Endothelial cell of umbilical vein (primary cell): Measurements from ENCODE around the gene SFTPB. TPM values are rescaled to one million over a fixed set of nuclear protein-coding genes. Genes with fewer than 3 reads are reported as not detected.

Experiments
- BruUV-seq: library from RNA; stranded (reverse); fragments of 400-500 nt; replicated peaks from 2 replicates; lab custom pipeline; 2021; lab: Mats Ljungman, UMichigan
- CTCF ChIA-PET: fragments of 300-600, 350-600 bp; sonication (Branson Sonifier 250); formaldehyde crosslinking; loops from one replicate; lab custom pipeline; 2021; ENCODE audit warnings: antibody characterized with exemption, inconsistent platforms; lab: Charles Lee
- POLR2A ChIA-PET: fragments of 300-600, 350-600 bp; sonication (Branson Sonifier 250); formaldehyde crosslinking; loops from one replicate; lab custom pipeline; 2021; ENCODE audit warnings: antibody characterized with exemption, inconsistent platforms; lab: Charles Lee
- DNase-seq: peaks from one replicate; pipeline ENCODE4 v3.0.0-alpha.2; 2011; ENCODE audit warnings: low read depth, low spot score
- FAIRE-seq: peaks from 2 replicates; lab custom pipeline; 2011; peaks lifted over from hg19 to GRCh38; lab: Jason Lieb, UNC
- H2AFZ ChIP-seq: 2 replicates; pipeline ENCODE4 v1.6.0; 2012; ENCODE audit warnings: low read depth, low read length, control low read depth, inconsistent platforms
- H3K27ac ChIP-seq: 2 replicates; pipeline ENCODE4 v1.5.1; 2011; ENCODE audit warnings: low read depth, mild to moderate bottlenecking, control low read depth, low read length, moderate library complexity; ENCODE audit not compliant: insufficient read depth
- H3K27me3 ChIP-seq, 2 experiments: 2 replicates each; pipeline versions ENCODE4 v1.6.0 to v1.6.1; 2011; ENCODE audit warnings: low read length in 2 of 2, mixed read lengths in 1 of 2; ENCODE audit not compliant: control insufficient read depth in 2 of 2, insufficient read depth in 2 of 2
- H3K36me3 ChIP-seq, 2 experiments: 2 replicates in 1 of 2; 3 replicates in 1 of 2; pipeline ENCODE4 v1.5.1; 2011; ENCODE audit warnings: low read length in 2 of 2, mild to moderate bottlenecking in 1 of 2, moderate library complexity in 1 of 2; ENCODE audit not compliant: control insufficient read depth in 2 of 2, insufficient read depth in 2 of 2; ENCODE audit errors: extremely low read depth in 1 of 2
- H3K4me1 ChIP-seq: 3 replicates; pipeline ENCODE4 v1.5.1; 2011; ENCODE audit warnings: mild to moderate bottlenecking, low read length; ENCODE audit not compliant: control insufficient read depth, insufficient read depth; ENCODE audit errors: extremely low read depth
- H3K4me2 ChIP-seq: 2 replicates; pipeline ENCODE4 v1.6.1; 2011; ENCODE audit warnings: low read length, control low read depth, mixed read lengths; ENCODE audit not compliant: insufficient read depth
- H3K4me3 ChIP-seq, 3 experiments: fragments of 200-600 bp in 1 of 3; sonication (generic), shearing (Covaris generic) in 1 of 3; replicated peaks in 1 of 3; 2 replicates each; pipeline ENCODE4 v1.5.1; 2011 to 2016; ENCODE audit warnings: control low read depth in 3 of 3, low read length in 3 of 3, mild to moderate bottlenecking in 2 of 3, inconsistent platforms in 1 of 3, low read depth in 1 of 3, moderate library complexity in 1 of 3; ENCODE audit not compliant: insufficient read depth in 1 of 3
- H3K79me2 ChIP-seq: 2 replicates; pipeline ENCODE4 v1.6.0; 2012; ENCODE audit warnings: low read length, inconsistent platforms; ENCODE audit not compliant: control insufficient read depth, insufficient read depth
- H3K9ac ChIP-seq: replicated peaks from 2 replicates; pipeline ENCODE3; 2011; ENCODE audit warnings: low read length, control low read depth; ENCODE audit not compliant: insufficient read depth; ENCODE audit errors: extremely low read depth
- H3K9me1 ChIP-seq: replicated peaks from 3 replicates; pipeline ENCODE4 v1.6.0; 2011; ENCODE audit warnings: mild to moderate bottlenecking, low read length; ENCODE audit not compliant: control insufficient read depth, insufficient read depth; ENCODE audit errors: extremely low read depth
- H3K9me3 ChIP-seq: replicated peaks from 2 replicates; pipeline ENCODE4 v1.5.1; 2012; ENCODE audit warnings: low read length, inconsistent platforms; ENCODE audit not compliant: control insufficient read depth, insufficient read depth
- H4K20me1 ChIP-seq: replicated peaks from 2 replicates; pipeline ENCODE3; 2011; ENCODE audit warnings: mild to moderate bottlenecking, low read length; ENCODE audit not compliant: control insufficient read depth, insufficient read depth; ENCODE audit errors: extremely low read depth
- CTCF ChIP-seq, 2 donors: IDR thresholded peaks; 1 replicate in 1 of 2; 2 replicates in 1 of 2; pipeline ENCODE4 v1.5.1; 2011; ENCODE audit warnings: low read length in 2 of 2, mild to moderate bottlenecking in 2 of 2, moderate library complexity in 2 of 2, control low read depth in 1 of 2, inconsistent platforms in 1 of 2, low read depth in 1 of 2; ENCODE audit not compliant: insufficient read depth in 1 of 2; ENCODE audit errors: extremely low read depth in 1 of 2
- EZH2 ChIP-seq: IDR thresholded peaks from 2 replicates; pipeline ENCODE4 v1.6.1; 2012; ENCODE audit warnings: borderline replicate concordance, low read depth, mild to moderate bottlenecking, moderate library complexity, low read length, inconsistent platforms; ENCODE audit not compliant: severe bottlenecking
- FOS ChIP-seq: IDR thresholded peaks from 2 replicates; pipeline ENCODE4 v1.6.1; 2011; ENCODE audit warnings: mild to moderate bottlenecking, low read length, moderate library complexity, borderline replicate concordance; ENCODE audit not compliant: insufficient read depth
- GATA2 ChIP-seq: IDR thresholded peaks from 2 replicates; pipeline ENCODE4 v1.7.0; 2011; ENCODE audit warnings: low read depth, mild to moderate bottlenecking, moderate library complexity, mixed read lengths, low read length; ENCODE audit not compliant: insufficient read length, insufficient read depth
- JUN ChIP-seq: IDR thresholded peaks from 2 replicates; pipeline ENCODE4 v1.6.1; 2011; ENCODE audit warnings: borderline replicate concordance, low read depth; ENCODE audit not compliant: insufficient read length, insufficient read depth
- MYC ChIP-seq: IDR thresholded peaks from one replicate; pipeline ENCODE4 v1.6.1; 2011; ENCODE audit warnings: mild to moderate bottlenecking, low read depth, low read length
- POLR2A ChIP-seq: IDR thresholded peaks from 2 replicates; pipeline ENCODE4 v1.6.1; 2012; ENCODE audit warnings: low read depth, mild to moderate bottlenecking, control low read depth, low read length
- POLR2AphosphoS5 ChIP-seq: IDR thresholded peaks from 2 replicates; pipeline ENCODE4 v1.6.1; 2012; ENCODE audit warnings: low read depth, mild to moderate bottlenecking, control low read depth, low read length, moderate library complexity; ENCODE audit not compliant: insufficient read depth
- dilution Hi-C: fragments of 300-500 bp; cut with MboI; formaldehyde crosslinking; loops from one replicate; pipeline ENCODE4 v1.15.0; 2019; ENCODE audit warnings: low sequenced_read_pairs; ENCODE audit not compliant: extremely low pct_ligation_motif_present
- intact Hi-C: fragments of 100-400 bp; cut with micrococcal nuclease; formaldehyde crosslinking; loops from one replicate; pipeline ENCODE4 v1.10.0; 2022
- polyA plus RNA-seq, 4 experiments: library from polyadenylated mRNA; depleted of rRNA in 3 of 4; stranded (reverse) in 3 of 4; unstranded in 1 of 4; fragments of >200 nt; gene quantifications; 2 replicates each; pipeline versions ENCODE4 v1.2.1 to v1.2.3, GENCODE V29; 2011 to 2012; ENCODE audit warnings: missing spikeins in 1 of 4
- total RNA-seq: library from RNA; stranded (reverse); gene quantifications from 2 replicates; pipeline ENCODE4 v1.2.3, GENCODE V29; 2021
- TF ChIP-seq, protein P1 (sequence below): IDR thresholded peaks from 2 replicates; pipeline ENCODE4 v1.6.1; 2011; ENCODE audit not compliant: insufficient read depth, insufficient read length

The SFTPB gene
- total and polyA plus RNA-seq, 2 donors (not counting 3 experiments of a cell fraction or from before 2014, with no cell fraction given): not detected

- intact Hi-C loops (no loop called here), dilution Hi-C loops (no loop called here)
- Histone ChIP-seq H3K9me3 (no peaks in the 10 kb centered on the region), H3K4me2 (no peak overlapping the region), H3K79me2 (no peaks in the 10 kb centered on the region), H3K27me3 (no peaks in the 10 kb centered on the region), H3K36me3 (peaks cover 2 to 16% of the 10 kb centered on the region in 2 experiments), H3K27ac (no peak overlapping the region), H2AFZ (no peak overlapping the region), H4K20me1 (no peaks in the 10 kb centered on the region), H3K9ac (no peak overlapping the region), H3K4me3 (no peak overlapping the region), H3K9me1 (no peaks in the 10 kb centered on the region), H3K4me1 (peaks cover 9% of the 10 kb centered on the region)
- TF ChIP-seq FOS: no peak
- TF ChIP-seq, protein P1, sequence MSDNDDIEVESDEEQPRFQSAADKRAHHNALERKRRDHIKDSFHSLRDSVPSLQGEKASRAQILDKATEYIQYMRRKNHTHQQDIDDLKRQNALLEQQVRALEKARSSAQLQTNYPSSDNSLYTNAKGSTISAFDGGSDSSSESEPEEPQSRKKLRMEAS: no peak
- no peak for TF ChIP-seq POLR2AphosphoS5
- ChIA-PET POLR2A (no interaction called here), CTCF (interaction anchor here (2.3 kb wide), 1 partner anchor 53 kb away, joined by 8 read pairs; no protein-coding TSS in a partner anchor)
- BruUV-seq: no TSS peak
- DNase-seq: no peak
- no peak for FAIRE-seq
Measured at GRCh38 chr2:85653996-85654395, 14.0 kb downstream of the SFTPB start.

DNA sequence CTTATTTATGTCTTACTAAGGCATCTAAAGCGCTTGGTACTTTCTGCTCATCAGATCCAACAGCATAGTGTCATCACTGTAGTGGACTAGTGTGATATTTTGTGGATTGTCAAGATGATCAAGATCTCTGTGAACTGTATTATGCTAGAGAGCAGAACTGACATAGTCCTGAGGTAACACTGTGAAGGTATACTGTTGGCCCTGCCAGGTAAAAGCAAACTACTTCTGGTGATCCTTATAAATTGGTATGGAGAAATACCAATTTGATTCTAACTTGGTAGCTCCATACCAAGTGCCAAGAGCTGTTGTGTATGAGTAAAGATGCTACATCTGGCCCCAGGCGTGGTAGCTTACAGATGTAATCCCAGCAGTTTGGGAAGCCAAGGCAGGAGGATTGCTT lies 15.9 kb downstream of the SFTPB start:
- no TSS peak for BruUV-seq
- Histone ChIP-seq H3K9me1 (no peaks in the 10 kb centered on the region), H3K79me2 (no peaks in the 10 kb centered on the region), H3K27me3 (no peaks in the 10 kb centered on the region), H3K9ac (no peak overlapping the region), H3K4me1 (peaks cover 16% of the 10 kb centered on the region), H2AFZ (no peak overlapping the region), H3K36me3 (peaks cover 2 to 21% of the 10 kb centered on the region in 2 experiments), H3K27ac (no peak overlapping the region), H3K4me2 (no peak overlapping the region), H3K4me3 (no peak overlapping the region), H3K9me3 (no peaks in the 10 kb centered on the region), H4K20me1 (no peaks in the 10 kb centered on the region)
- ChIA-PET CTCF (interaction anchor here (1.3 to 2.5 kb wide), 6 partner anchors 9 to 162 kb away, joined by 3 to 13 read pairs (median 7); no protein-coding TSS in a partner anchor), POLR2A (no interaction called here)
- FAIRE-seq (no peak), DNase-seq (no peak)
- intact Hi-C loops: no loop called here
- dilution Hi-C loops: no loop called here
- TF ChIP-seq POLR2AphosphoS5 (no peak), POLR2A (no peak), GATA2 (no peak), JUN (no peak), MYC (no peak), EZH2 (no peak), FOS (no peak), CTCF (IDR thresholded peaks at IDR 0.05; ENCODE audit: extremely low read depth in 1 of 2, insufficient read depth in 1 of 2, low read depth in 1 of 2, low read length in 2 of 2) (no peak)
- TF ChIP-seq, protein P1: no peak
